Loucy (cell line): ENCODE data around the gene COL27A1.

Experiments used
- CTCF ChIP-seq: fragments of 200-600 bp; sonication (generic); conservative IDR thresholded peaks from 2 replicates; pipeline ENCODE4 v1.5.1; 2014; ENCODE audit warnings: mild to moderate bottlenecking, antibody characterized with exemption, low read length
- EZH2phosphoT487 ChIP-seq: fragments of 200-600 bp; IDR thresholded peaks from 2 replicates; pipeline ENCODE4 v1.6.1; 2018; ENCODE audit warnings: antibody characterized with exemption, mild to moderate bottlenecking, moderate library complexity, borderline replicate concordance

- TF ChIP-seq CTCF (no peak), EZH2phosphoT487 (no peak)
These were observed 12.3 kb downstream of the COL27A1 start for GRCh38 chr9:114167591-114168091.
